LNCAP (cell line): ENCODE measurements around the gene VWA5A.

Experiments
- TF ChIP-seq, protein P1 (sequence below): fragments of 450-650 bp; IDR thresholded peaks from 2 replicates; pipeline ENCODE4 v1.5.1; 2017; ENCODE audit warnings: mild to moderate bottlenecking

VWA5A gene

DNA sequence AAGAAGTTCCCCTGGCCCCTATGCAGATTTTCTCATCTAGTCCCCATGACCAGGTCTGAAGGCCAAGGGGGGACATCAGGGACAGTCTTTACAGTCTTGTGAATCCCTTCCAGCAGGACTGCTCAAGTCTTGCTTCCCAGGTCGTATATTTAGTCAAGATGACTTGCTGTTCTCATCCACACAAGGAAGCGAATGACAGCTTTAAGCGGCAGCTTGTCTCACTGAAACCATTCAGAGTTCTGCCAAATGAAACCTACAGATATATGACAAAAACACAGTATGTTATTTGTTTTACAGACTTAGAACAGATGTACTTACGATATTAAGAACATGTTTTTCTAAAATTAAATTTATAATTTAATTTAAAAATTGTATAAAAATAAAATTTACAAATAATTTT lies 5.6 kb downstream of the VWA5A start:
- TF ChIP-seq, protein P1, sequence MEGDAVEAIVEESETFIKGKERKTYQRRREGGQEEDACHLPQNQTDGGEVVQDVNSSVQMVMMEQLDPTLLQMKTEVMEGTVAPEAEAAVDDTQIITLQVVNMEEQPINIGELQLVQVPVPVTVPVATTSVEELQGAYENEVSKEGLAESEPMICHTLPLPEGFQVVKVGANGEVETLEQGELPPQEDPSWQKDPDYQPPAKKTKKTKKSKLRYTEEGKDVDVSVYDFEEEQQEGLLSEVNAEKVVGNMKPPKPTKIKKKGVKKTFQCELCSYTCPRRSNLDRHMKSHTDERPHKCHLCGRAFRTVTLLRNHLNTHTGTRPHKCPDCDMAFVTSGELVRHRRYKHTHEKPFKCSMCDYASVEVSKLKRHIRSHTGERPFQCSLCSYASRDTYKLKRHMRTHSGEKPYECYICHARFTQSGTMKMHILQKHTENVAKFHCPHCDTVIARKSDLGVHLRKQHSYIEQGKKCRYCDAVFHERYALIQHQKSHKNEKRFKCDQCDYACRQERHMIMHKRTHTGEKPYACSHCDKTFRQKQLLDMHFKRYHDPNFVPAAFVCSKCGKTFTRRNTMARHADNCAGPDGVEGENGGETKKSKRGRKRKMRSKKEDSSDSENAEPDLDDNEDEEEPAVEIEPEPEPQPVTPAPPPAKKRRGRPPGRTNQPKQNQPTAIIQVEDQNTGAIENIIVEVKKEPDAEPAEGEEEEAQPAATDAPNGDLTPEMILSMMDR: no peak

- TF ChIP-seq, protein P1: no peak
Measured at GRCh38 chr11:124122123-124122522, 6.9 kb downstream of the VWA5A start.

DNA sequence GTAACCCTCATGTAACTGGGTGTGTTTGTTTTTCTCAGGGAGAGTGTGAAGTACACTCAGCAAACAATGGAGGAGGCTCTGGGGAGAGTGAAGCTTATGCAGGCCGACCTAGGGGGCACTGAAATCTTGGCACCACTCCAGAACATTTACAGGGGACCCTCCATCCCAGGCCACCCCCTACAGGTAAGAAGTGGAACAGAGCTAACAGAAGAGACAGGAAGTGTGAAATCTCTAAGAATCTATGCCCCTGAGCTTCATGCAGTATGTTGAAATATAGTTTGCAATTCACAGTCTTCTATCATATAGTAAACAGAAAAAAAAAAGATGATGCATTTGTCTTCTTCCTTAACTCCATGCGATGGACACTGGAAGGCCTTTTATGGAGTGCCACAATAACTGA lies 8.4 kb downstream of the VWA5A start:
- TF ChIP-seq, protein P1: no peak

DNA sequence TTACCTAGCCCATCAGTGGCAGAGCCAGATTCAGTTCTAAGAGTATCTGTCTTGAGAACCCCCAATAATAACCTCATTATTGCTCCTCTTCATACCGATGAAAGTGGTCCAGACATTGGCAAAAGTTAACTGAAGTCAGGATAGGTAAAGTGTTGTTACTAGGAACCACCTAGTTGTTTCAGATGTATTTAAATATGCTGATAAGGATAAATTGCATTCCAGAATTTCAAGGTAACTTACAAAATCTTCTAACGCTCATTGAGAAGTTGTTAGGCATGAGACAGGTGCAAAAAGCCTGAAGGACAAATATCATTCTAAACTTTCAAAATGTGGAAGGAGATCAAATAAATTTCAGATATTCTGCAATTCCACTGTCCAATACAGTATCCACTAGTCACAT lies 27.8 kb downstream of the VWA5A start:
- TF ChIP-seq, protein P1: no peak

DNA sequence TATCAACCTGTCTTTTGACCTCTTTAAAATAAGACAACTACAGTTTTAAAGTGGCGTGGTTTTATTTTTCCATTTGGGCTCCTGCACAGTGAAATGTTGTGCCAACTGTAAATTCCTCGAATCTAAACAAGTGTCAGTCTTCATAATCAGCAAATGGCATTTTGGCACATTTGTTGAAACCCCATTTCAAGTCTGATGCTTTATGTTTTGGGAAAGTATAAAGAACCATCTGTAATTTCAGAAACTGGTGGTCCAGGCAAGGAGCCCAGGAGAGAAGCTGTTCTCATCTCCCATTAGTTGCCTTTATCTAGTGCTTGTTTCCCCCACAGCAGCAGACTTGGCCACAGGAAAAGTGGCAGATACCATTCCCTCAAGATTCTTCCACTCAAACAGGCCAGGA lies 32.7 kb downstream of the VWA5A start:
- TF ChIP-seq, protein P1: no peak

DNA sequence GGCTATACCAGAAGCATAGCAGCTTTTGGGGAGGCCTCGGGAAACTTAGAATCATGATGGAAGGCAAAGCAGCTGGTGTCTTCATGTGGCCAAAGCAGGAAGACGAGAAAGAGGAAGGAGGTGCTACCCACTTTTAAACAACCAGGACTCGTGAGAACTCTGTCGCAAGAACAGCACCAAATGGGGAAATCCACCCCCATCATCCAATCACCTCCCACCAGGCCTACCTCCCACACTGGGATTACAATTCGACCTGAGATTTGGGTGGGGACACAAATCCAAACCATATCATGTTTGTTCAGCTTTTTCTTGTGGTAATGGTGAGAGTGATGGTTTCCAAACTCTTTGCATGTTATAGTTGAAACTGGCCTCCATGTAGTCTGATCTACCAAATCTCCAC lies 35.4 kb downstream of the VWA5A start:
- TF ChIP-seq, protein P1: no peak

GRCh38 chr11:124152770-124153407 lies 37.6 kb downstream of the VWA5A start:
- TF ChIP-seq, protein P1: 0 out of 2 replicates have a peak, but pooled peaks have one; percentile 15

- TF ChIP-seq, protein P1: no peak
Measured at GRCh38 chr11:124153821-124154220, 38.6 kb downstream of the VWA5A start.
